Medulla oblongata (tissue), 1 donor: ENCODE data around the gene CARM1.
"Not testable (repeated sequence)": the region's sequence is repeated elsewhere in the genome, so short reads cannot be mapped to it uniquely, and the experiment has no call there.

Experiments
- DNase-seq: peaks from one replicate; pipeline ENCODE4 v3.0.0-alpha.2; 2015; ENCODE audit errors: extremely low spot score

The CARM1 gene

GRCh38 chr19:10846500-10847202, 24.7 kb upstream of the CARM1 start:
- no peak for DNase-seq

DNA sequence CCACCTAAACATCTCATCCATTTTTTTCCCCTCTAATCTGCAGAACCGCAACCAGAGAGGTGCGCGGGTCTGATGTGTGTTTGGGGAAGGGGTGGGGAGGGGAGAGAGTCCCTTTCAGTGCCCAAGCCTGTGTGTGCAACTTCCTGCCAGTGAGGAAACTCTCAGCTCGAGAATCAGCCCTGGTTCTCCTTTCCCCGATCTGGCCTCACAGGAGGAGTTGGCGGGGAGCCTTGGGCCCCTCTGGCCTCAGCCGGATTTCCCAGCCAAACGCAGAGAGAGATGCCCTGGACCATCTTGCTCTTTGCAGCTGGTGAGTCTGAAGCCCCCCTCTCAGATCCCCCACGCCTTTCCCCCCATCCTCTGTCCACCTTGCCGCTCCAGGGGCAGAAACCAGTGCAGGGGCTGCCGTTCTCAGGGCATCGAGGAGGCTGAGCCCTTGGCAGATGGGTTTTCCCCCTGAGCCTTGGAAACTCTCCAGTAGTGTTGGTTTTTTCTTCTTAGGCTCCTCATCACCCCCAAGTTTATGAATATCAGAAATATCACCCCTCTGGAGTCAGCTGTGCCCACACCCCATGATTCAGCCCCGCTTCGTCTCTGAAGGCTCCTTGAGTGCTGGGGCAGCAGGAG, 23.0 kb upstream of the CARM1 start, which contains the start of gene C19orf38:
Gene C19orf38, plus strand, starts transcription at position 186 of the 627 bp plus-strand sequence. Its CDS starts 94 bp downstream, at position 280.
- DNase-seq = peak; percentile 40

DNA sequence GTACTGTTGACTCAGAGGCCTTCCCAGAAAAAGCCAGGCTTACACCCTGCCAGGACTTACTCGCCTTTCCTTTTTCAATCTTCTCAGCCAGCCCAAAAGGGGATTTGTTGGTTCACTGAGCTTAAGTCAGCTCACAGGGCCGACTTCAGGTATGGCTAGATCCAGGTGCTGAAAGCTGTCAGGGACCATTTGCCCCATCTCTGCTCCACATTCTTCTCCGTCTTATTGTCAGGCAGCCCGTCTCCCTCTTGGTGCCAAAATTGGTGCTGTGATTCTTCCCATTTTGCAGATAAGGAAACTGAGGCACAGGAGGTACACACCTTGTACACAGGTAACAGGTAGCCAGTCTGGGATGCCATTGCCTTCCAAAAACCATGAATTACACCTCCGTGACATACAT, 20.7 kb upstream of the CARM1 start:
- no peak for DNase-seq

- DNase-seq = no peak
Measured at GRCh38 chr19:10852098-10852800, 19.1 kb upstream of the CARM1 start.

- no peak for DNase-seq
Measured at GRCh38 chr19:10852941-10853340, 18.4 kb upstream of the CARM1 start.

DNA sequence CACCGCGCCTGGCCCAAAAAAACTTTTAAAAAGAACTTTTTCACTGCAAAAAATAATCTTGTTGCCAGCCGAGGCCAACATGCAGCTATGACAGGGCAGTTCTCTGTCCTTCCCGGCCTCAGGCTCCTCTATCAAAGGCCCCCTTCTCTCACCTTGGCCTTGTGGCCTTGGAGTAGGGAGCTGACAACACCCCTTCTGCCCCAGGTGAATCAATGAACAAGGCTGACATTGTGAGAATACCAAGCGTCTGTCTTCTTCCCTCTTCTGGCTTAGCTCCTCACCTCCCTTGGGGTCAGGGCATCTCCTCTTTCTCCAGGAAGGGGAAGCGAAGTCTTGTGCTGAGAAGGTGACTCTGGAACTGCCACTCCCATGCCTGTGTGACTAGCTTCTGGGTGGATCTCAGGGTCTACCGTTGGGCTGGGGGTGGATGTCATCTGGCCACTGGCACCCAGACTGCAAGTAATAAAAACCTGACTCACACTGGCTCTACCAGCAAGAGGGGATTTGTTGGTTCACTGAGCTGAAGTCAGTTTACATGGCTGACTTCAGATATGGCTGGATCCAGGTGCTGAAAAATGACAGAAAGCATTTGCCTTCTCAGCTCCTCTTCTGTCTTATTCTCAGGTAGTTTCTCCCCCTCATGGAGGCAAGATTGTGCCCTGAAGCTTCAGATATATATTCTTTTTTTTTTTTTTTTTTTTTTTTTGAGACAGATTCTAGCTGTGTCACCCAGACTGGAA, 16.8 kb upstream of the CARM1 start:
- no peak for DNase-seq

- no peak for DNase-seq
Measured at GRCh38 chr19:10855879-10856522, 15.4 kb upstream of the CARM1 start.

GRCh38 chr19:10856899-10857298, 14.5 kb upstream of the CARM1 start:
- not testable (repeated sequence) for DNase-seq

- no peak for DNase-seq
Measured at GRCh38 chr19:10858204-10858828, 13.0 kb upstream of the CARM1 start.

GRCh38 chr19:10861103-10861651, 10.2 kb upstream of the CARM1 start:
- DNase-seq = no peak

- no peak for DNase-seq
Measured at GRCh38 chr19:10862561-10863106, 8.7 kb upstream of the CARM1 start.

GRCh38 chr19:10863107-10863717, 8.1 kb upstream of the CARM1 start:
- peak; percentile 12 for DNase-seq

- peak; percentile 86 for DNase-seq
Measured at GRCh38 chr19:10864538-10864899, 6.8 kb upstream of the CARM1 start.

DNA sequence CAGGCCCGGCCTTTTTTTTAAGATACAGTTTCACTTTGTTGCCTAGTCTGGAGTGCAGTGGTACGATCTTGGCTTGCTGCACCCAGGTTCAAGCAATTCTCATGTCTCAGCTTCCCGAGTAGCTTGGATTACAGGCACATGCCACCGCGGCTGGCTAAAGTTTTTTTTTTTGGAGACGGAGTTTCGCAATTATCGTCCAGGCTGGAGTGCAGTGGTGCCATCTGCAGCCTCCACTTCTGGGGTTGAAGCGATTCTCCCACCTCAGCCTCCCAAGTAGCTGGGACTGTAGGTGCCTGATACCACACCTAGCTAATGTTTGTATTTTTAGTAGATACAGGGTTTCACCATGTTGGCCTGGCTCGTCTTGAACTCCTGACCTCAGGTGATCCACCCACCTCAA, 4.9 kb upstream of the CARM1 start:
- DNase-seq = no peak

DNA sequence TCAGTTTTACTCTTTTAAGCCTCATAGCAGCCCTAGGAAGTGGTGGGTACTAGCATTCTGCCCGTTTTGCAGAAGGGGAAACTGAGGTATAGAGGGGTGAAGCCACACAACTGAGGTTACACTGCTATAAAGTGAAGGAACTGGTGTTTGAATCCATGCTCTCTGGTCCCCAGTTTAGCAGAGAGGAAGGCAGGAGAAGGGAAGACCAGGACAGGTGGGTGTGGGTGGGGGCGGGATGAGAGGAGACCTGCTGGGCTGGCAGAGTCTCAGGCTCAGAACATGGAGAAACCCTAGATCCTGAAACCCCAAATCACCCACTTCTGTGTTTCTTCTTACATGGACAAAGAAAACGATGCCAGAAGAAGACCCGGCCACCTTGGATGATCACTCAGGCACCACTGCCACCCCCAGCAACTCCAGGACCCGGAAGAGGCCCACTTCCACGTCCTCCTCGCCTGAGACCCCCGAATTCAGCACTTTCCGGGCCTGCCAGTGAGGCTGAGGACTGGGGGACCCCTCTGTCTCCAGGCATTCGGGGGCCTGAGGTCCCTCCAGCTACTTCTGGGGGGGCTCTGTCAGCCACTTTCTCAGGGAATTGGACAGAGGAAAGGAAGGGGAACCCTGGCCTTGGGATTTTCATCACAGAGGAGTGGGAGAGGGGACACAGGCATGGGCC, 2.3 kb upstream of the CARM1 start:
- no peak for DNase-seq

DNA sequence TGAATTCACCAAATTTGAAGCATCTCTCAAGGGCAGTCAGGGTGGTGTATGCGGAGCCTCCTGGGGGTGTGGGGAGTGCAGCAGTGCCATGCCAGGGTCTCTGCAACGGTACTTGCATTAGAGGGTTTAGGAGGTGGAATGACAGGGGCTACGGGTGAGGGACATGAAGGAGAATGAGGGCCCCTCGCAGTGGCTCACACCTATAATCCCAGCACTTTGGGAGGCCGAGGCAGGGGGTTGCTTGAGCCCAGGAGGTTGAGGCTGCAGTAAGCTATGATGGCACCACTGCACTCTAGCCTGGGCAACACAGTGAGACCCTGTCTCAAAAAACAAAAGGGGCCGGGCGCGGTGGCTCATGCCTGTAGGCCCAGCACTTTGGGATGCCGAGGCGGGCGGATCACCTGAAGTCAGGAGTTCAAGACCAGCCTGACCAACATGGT, 1.5 kb upstream of the CARM1 start:
- not testable (repeated sequence) for DNase-seq

DNA sequence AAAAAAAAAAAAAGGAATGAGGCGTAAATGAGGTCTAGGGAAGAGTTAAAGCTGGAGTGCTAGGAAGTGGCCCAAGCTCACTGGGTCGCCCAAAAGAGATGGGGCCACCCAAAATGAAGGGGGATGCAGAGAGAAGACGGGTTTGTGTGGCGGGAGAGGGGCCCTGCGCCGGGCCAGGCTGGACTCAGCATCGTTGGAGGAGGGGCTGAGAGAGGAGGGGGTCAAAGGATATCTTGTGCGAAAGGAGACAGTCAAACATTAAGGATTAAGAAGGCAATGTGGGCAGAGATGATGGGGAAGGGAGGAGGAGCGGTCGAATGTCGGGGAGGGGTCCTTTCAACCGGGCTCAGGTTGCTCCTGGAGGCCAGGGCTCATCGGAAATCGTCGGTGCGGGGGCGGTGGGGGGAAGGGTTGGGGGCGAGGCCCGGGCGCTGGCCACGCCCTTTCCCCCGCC, 825 bp upstream of the CARM1 start:
- no peak for DNase-seq

DNA sequence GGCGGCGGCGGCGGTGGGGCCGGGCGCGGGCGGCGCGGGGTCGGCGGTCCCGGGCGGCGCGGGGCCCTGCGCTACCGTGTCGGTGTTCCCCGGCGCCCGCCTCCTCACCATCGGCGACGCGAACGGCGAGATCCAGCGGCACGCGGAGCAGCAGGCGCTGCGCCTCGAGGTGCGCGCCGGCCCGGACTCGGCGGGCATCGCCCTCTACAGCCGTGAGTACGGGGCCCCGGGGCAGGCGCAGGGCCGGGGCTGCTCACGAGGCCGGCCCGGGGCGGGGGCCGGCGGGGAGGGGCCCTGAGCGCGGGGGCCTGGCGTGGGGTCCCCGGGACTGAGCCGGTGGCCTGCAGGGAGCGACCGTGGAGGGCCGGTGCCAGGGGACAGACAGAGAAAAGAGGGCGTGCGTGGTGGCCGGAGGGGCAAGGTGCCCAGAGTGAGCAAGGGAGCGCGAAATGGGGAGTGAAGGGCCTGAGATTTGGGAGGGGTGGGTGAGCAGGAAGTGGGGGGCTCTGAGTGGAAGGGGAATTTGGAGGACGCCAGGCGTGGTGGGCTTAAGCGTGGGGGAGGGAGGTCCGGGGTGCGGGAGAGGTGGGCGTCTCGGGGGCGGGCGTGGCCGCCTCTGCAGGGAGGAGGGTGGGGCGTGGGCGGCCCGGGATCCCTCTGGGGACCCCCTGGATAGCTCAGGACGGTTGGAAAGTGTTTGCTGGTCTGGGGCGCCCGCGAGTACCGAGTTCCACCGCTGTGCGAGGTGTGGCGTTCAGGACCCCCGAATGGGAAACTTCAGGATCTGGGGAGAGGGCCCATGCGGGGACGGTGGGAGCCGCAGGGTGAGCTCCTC, 575 bp downstream of the CARM1 start:
- DNase-seq = peak; percentile 30
